Stimulated activated CD8-positive, alpha-beta memory T cell treated with anti-CD3 and anti-CD28 coated beads, Interleukin-4, amount 100 ng/mL, for 24 hours (primary cell): ENCODE data around the gene IFNL1.
"Not testable (repeated sequence)": the region's sequence is repeated elsewhere in the genome, so short reads cannot be mapped to it uniquely, and the experiment has no call there.

Source experiments
- DNase-seq: peaks from one replicate; pipeline ENCODE4 v3.0.0-alpha.2; 2020; ENCODE audit warnings: low read depth

IFNL1 gene

DNA sequence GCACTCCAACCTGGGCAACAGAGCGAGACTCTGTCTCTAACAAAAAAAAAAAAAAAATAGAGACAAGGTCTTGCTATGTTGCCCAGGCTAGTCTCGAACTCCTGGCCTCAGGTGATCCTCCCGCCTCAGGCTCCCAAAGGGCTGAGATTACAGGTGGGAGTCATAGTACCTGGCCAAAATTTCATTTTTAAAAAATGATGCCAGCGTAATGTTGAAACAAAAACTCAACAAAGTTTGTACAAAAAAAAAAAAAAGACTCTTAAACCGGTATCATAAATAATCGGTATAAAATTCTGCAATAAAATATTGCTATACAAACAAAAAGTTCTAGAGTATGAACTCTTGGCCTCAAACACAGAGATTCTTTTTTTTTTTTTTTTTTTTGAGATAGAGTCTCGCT lies 36.1 kb downstream of the IFNL1 start:
- DNase-seq = no peak

DNA sequence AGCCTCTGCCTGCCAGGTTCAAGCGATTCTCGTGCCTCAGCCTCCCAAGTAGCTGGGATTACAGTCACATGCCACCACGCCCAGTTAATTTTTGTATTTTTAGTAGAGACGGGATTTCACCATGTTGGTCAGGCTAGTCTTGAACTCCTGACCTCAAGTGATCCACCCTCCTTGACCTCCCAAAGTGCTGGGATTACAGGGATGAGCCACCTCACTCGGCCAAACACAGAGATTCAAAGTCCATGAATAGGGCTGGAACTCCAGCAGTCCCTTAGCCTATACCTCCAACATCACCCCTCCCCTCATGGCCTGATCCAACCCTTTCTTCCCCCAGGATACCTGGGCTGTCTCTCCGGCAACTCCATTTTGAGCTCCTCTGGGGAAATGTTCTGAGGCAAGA lies 36.5 kb downstream of the IFNL1 start:
- not testable (repeated sequence) for DNase-seq

DNA sequence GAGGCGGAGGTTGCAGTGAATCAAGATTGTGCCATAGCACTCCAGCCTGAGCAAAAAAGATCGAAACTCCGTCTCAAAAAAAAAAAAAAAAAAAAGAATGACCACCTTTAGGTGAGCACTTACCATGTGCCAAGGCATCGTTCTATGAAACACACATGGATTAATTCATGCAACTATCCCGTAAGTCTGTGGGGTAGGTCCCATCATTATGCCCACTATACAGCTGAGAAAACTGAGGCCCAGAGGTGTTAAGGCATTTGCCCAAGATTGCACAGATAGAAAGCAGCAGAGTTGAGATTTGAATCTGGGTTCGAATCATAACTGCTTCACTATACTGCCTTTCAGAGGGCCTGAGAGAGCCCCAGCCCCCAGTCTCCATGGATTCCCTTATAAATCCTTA lies 37.3 kb downstream of the IFNL1 start:
- no peak for DNase-seq

DNA sequence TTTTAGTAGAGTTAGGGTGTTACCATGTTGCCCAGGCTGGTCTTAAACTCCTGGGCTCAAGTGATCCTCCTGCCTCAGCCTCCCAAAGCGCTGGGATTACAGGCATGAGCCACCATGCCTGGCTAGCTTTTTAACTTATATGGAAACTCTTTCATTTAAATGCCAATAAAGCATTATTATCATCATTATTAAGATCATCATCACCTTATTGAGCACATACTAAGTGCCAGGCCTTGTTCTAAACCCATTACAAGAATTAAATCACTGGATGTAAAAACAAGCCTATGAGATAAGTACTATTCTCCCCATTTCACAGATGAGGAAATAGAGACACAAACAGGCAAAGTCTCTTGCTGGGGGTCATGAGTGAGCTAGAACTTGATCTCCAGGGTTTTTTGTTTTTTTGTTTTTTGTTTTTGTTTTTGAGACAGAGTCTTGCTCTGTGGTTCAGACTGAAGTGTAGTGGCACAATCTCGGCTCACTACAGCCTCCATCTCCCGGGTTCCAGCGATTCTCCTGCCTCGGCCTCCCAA lies 38.3 kb downstream of the IFNL1 start:
- no peak for DNase-seq

DNA sequence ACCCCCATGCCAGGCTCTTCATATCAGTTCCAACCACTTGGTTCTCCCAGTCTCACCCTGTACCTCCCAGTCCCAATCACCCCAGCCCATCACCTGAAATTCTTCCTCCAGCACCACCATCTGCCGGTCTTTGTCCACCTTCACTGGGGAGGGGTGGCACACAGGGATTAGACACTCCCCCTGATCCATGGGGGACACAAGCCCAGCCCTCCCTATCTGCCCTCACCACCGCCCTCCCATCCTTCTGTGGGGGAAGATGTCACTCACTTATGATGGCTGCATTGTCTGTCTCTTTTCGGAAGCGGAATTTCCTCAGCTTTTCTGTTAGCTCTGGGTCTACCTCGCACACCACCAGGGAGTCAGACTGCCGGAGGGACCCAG lies 39.0 kb downstream of the IFNL1 start:
- no peak for DNase-seq

DNA sequence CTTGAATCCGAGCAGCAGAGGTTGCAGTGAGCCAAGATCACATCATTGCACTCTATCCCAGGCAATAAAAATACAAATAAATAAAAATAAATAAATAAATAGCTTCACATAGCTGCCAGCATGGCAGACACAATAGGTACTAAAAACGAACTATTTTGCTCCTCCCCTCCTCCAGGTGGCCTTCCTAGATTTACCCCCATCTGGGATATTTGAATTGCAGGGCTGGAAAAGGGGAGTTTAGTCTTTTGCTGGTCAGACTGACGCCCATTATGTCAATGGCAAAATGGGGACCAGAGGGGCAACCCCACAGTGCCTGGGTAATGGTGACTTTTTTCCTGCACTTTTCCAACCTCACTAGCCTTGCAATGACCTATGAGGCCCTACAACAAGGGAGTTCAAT lies 40.3 kb downstream of the IFNL1 start:
- DNase-seq = no peak

DNA sequence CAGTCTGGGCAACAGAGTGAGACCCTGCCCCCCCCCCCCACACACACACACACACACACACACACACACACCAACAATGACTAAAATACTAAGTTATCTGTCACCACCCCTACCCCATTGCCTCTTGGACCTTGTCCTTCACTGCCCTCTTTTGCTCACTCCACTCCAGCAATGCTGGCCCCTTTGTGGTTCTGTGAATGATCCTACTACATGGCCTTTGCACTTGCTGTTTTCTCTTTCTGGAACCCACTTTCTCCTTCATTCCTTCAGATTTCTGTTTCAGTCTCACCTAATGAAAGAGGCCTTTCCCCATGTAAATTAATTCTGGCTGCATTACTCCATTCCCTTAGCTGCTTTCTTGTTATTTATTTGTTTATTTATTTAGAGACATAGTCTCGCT lies 43.5 kb downstream of the IFNL1 start:
- no peak for DNase-seq

DNA sequence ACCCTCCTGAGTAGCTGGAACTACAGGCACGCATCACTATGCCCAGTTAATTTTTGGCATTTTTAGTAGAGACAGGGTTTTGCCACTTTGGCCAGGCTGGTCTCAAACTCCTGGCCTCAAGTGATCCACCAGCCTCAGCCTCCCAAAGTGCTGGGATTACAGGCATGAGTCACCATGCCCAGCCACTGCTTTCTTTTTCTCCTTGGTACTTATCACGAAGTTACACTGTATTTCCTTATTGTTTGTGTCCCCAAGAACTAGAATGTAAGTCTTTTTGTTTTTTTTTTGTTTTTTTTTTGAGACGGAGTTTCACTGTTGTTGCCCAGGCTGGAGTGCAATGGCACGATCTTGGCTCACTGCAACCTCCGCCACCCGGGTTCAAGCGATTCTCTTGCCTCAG lies 43.9 kb downstream of the IFNL1 start:
- DNase-seq = not testable (repeated sequence)

DNA sequence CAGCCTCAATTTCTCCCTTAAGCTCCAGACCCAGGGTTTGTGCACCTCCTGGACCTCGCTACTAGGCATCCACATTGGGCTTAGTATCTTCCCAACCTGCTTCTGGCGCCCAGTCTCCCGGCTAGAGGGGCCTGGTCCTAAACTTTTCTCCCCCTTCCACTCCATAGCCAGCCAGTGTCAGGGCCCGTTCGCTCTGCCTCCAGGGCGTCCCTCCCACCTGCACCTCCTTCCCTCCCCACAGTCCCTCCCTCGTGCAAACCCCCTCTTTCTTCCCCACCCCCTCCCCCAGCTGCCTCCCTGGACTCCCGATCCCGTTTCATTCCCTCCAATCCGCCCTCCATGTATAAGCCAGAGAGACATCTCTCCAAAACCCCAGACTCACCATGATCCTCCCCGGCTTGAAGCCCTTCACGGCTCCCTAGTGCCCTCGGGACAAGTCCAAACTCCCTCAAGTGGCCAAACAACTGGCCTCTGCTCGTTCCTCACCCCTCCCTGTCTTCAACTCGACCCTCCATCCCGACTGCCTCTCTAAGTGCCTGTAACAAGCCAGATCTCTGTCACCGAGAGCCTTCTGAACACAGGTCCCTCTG lies 45.0 kb downstream of the IFNL1 start:
- DNase-seq = no peak

DNA sequence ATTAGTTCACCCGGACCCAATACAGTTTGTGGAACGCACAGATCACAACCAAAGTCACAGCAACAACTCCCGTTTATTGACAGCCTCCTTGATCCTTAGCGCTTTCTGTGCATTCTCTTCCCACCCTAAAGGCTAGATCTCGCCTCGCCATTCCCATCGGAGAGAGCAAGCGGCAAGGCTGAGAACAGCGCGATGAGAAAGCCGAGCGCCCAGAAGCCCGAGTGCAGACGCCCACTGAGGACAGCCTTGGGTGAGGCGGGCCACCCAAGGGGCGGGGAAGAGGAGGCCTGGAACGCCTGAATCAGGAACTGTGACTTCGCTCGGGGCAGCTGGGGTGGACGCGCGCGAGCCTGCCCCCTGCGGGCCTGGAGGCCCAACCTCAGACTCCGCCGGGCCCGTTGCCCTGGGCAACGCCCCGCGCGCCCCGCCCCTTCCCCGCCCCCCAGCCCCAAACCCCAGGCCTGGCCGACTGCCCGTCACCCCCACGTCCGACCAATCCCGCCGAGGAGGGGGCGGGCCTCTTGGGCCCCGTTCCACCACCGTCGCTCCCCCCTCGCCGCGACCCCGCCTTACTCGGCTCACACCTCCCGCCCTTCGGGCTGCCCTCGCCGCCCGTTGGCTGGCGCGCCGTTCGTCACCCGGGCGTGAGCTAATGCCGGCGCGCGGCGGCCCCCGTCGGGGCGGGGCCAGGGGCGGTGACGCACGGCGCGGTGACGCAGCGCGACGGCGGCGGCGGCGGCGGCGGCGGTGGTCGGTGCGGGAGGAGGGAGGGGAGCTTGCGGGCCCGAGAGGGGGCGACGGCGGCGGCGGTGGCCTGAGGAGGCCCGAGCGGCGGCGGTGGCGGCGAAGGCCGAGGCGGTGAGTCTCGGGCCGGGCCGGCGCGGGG lies 45.8 kb downstream of the IFNL1 start, which contains the start of gene SAMD4B:
Gene SAMD4B, plus strand, starts transcription at position 703 of the 886 bp plus-strand sequence. CDS start 14,473 bp downstream, outside the sequence.
- DNase-seq = peak; percentile 99

DNA sequence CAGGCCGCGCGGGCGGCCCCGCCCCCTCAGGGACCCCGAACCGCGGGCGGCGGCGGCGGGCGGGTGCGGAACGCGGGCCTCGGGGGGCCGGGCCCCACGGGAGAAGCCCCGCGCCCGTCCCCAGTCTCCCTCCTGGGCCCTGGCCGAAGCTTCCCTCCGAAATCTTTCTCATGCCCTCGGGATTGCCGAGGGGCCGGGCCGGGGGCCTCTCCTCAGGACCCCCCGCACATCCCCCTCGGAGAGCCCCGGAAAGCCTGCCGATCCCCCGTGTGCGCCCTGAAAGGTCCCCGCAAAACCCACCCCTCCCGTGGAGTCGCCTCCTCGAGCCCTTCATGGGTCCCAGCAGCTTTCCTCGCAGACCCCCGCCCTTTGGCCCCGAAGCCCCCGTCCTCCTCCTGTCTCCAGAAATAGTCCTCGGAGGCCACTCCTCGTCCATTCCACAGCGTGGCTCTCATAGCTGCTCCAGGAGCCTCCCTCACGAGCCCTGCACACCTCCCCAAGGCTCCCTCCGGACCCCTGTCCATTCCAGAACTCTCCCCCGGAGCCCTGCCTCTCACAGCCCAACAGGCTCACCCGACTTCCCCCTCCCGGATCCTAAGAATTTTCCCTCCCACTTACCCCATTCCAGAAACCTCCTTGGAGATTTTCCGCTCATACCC lies 46.6 kb downstream of the IFNL1 start:
- no peak for DNase-seq

DNA sequence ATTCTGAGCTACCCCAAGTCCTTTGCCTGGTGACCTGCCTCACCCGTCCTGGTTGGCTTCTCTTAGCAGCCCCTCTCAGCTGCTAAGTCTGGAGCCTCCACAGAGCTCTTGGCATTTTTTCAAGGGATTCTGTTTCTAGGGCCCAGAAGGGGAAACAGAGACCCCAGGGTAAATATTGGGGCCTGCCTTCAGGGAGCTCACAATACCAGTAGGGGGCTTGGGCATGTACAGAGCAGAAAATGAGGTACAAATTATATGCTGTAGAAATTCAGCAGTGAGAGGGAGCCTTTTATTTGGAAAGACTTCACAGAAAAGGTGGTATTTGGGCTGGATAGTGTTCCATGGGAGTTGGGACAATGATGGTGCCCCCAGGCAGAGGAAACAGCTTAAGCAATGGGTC lies 49.7 kb downstream of the IFNL1 start:
- DNase-seq = no peak

DNA sequence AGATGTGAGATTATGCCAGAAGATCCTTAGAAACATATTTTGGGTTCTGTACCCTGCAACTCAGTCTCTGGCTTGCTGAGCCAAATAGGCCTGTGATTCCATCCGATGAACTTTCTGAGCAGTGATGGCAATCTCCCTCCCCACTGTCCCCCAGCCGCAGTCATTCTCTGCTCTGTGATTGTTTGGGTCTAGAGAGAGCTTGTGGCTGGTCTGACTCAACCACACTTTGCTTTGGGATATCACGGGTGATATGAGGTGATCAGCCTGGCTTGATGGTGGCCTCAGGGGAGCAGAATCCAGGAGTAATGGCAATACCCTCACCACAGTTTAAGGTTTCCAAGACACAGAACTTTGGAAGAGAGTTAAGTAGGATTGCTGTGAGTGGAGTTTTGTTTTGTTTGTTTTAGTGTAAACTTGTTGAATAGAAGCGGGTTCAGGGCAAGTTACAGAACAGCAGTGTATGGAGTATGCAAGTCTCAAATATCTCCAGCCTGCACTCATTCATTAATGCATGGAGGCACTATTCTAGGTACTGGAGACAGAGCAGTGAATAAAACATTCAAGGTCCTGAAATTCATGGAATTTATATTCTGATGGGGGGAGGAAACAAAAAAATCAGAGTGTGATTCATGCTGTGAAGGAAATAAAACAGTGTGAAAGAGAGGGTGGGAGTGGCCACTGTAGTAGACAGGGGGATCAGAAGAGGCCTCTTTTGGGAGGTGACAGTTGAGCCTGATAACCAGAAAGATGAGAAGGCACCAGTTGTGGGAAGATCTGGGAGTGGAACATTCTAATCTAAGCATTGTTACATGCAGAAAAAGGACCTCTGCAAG lies 51.3 kb downstream of the IFNL1 start:
- no peak for DNase-seq
